Kidney (tissue), 14 donors: ENCODE measurements around the gene PGM2L1. TPM values are rescaled to one million over a fixed set of nuclear protein-coding genes. Genes with fewer than 3 reads are reported as not detected.

Source experiments
- DNase-seq, 5 donors: peaks; one replicate each; pipeline ENCODE4 v3.0.0-alpha.2; 2013 to 2020
- FAIRE-seq: peaks from 2 replicates; lab custom pipeline; 2012; peaks lifted over from hg19 to GRCh38; lab: Jason Lieb, UNC
- H3K27ac ChIP-seq, 2 donors: one replicate each; pipeline ENCODE4 v1.7.0; 2013; ENCODE audit warnings: low read depth in 2 of 2, low read length in 2 of 2, inconsistent platforms in 1 of 2
- H3K27me3 ChIP-seq: one replicate; pipeline ENCODE4 v1.7.1; 2013; ENCODE audit warnings: low read length, inconsistent platforms; ENCODE audit not compliant: control insufficient read depth, insufficient read depth
- H3K36me3 ChIP-seq, 3 donors: one replicate each; pipeline versions ENCODE4 v1.7.0 to v1.7.1; 2013; ENCODE audit warnings: low read length in 3 of 3, control low read depth in 1 of 3, inconsistent platforms in 1 of 3; ENCODE audit not compliant: insufficient read depth in 3 of 3, control insufficient read depth in 2 of 3
- H3K4me1 ChIP-seq, 3 donors: one replicate each; pipeline versions ENCODE4 v1.7.0 to v1.7.1; 2013; ENCODE audit warnings: low read length in 3 of 3, inconsistent platforms in 1 of 3, low read depth in 1 of 3; ENCODE audit not compliant: control insufficient read depth in 2 of 3, insufficient read depth in 2 of 3
- H3K4me3 ChIP-seq, 3 donors: one replicate each; pipeline versions ENCODE4 v1.7.0 to v1.8.1; 2013; ENCODE audit warnings: low read length in 3 of 3, control low read depth in 1 of 3, inconsistent platforms in 1 of 3
- H3K9ac ChIP-seq, 3 donors: one replicate each; pipeline versions ENCODE4 v1.7.0 to v1.7.1; 2013; ENCODE audit warnings: low read length in 3 of 3, control low read depth in 1 of 3, inconsistent platforms in 1 of 3
- H3K9me3 ChIP-seq, 3 donors: one replicate each; pipeline versions ENCODE4 v1.7.0 to v1.7.1; 2013; ENCODE audit warnings: low read length in 3 of 3, control low read depth in 1 of 3, inconsistent platforms in 1 of 3; ENCODE audit not compliant: control insufficient read depth in 2 of 3, insufficient read depth in 1 of 3
- intact Hi-C: fragments of 100-400 bp; cut with DNase I; formaldehyde crosslinking; loops from one replicate; pipeline ENCODE4 v1.11.1; 2022
- polyA plus RNA-seq: library from polyadenylated mRNA; stranded (reverse); fragments of 350-450 nt; fragmentation: Illumina TruSeq; extraction: RNeasy Lipid Tissue Mini Kit (QIAGEN cat#74804); gene quantifications from one replicate; pipeline ENCODE4 v1.2.3, GENCODE V29; 2014; ENCODE audit warnings: low read depth, low replicate concordance; ENCODE audit not compliant: insufficient read depth
- total RNA-seq: library from RNA; stranded (reverse); fragmentation: NEBNext Ultra II Directional; extraction: Animal tissue kit (Norgen Biotek cat#: 25700); gene quantifications from one replicate; pipeline ENCODE4 v1.2.1, GENCODE V29; 2021
- TF ChIP-seq, protein P1 (sequence below): IDR thresholded peaks from 3 replicates; pipeline ENCODE4 v1.5.1; 2012; ENCODE audit warnings: mild to moderate bottlenecking, moderate library complexity, borderline replicate concordance; ENCODE audit not compliant: insufficient read depth; ENCODE audit errors: extremely low read depth
- donor health status: control.
- donor health status: control.
- donor health status: control.
- donor health status: control.
- donor health status: control.
- donor health status: DM: yes; HTN: yes; CAD: no.
- donor health status: Normal renal cell carcinoma (clear cell type).

PGM2L1 gene
- total and polyA plus RNA-seq, 2 donors from 2014 or later = 1.0 to 11.5 TPM

DNA sequence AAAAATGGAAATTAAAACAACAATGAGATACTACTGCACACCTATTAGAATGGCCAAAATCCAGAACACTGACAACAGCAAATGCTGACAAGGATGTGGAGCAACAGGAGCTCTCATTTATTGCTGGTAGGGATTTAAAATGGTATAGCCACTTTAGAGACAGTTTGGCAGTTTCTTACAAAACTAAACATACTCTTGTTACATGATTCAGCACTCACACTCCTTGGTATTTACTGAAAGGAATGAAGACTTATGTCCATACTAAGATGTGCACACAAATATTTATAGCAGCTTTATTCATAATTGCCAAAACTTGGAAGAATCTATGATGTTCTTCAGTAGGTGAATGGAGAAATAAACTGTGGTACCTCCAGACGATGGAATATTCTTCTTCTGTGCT lies 40.8 kb downstream of the PGM2L1 start:
- Histone ChIP-seq H3K27me3 (no peaks in the 10 kb centered on the region), H3K9ac (no peak overlapping the region), H3K27ac (no peak overlapping the region), H3K36me3 (no peaks in the 10 kb centered on the region), H3K9me3 (no peaks in the 10 kb centered on the region), H3K4me3 (no peak overlapping the region), H3K4me1 (no peaks in the 10 kb centered on the region)
- TF ChIP-seq, protein P1, sequence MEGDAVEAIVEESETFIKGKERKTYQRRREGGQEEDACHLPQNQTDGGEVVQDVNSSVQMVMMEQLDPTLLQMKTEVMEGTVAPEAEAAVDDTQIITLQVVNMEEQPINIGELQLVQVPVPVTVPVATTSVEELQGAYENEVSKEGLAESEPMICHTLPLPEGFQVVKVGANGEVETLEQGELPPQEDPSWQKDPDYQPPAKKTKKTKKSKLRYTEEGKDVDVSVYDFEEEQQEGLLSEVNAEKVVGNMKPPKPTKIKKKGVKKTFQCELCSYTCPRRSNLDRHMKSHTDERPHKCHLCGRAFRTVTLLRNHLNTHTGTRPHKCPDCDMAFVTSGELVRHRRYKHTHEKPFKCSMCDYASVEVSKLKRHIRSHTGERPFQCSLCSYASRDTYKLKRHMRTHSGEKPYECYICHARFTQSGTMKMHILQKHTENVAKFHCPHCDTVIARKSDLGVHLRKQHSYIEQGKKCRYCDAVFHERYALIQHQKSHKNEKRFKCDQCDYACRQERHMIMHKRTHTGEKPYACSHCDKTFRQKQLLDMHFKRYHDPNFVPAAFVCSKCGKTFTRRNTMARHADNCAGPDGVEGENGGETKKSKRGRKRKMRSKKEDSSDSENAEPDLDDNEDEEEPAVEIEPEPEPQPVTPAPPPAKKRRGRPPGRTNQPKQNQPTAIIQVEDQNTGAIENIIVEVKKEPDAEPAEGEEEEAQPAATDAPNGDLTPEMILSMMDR = no peak
- DNase-seq (no peak), FAIRE-seq (no peak)
- intact Hi-C loops = no loop called here

DNA sequence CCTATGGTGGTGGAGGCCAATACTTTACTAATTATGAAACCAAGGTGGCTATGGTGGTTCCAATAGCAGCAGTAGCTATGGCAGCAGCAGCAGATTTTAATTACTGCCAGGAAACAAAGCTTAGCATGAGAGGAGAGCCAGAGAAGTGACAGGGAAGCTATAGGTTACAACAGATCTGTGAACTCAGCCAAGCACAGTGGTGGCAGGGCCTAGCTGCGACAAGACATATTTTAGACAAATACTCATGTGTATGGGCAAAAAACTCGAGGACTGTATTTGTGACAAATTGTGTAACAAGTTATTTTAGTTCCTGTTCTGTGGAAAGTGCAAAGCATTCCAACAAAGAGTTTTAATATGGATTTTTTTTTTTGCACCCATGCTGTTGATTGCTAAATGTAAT lies 42.6 kb downstream of the PGM2L1 start:
- H3K27me3 ChIP-seq = no peaks in the 10 kb centered on the region
- TF ChIP-seq, protein P1 = no peak
- intact Hi-C loops = no loop called here
- FAIRE-seq = no peak
- no peaks in the 10 kb centered on the region for H3K9me3 ChIP-seq
- H3K9ac ChIP-seq = no peak overlapping the region
- no peaks in the 10 kb centered on the region for H3K4me1 ChIP-seq
- no peak for DNase-seq
- no peaks in the 10 kb centered on the region for H3K36me3 ChIP-seq
- no peak overlapping the region for H3K4me3 ChIP-seq
- no peak overlapping the region for H3K27ac ChIP-seq

DNA sequence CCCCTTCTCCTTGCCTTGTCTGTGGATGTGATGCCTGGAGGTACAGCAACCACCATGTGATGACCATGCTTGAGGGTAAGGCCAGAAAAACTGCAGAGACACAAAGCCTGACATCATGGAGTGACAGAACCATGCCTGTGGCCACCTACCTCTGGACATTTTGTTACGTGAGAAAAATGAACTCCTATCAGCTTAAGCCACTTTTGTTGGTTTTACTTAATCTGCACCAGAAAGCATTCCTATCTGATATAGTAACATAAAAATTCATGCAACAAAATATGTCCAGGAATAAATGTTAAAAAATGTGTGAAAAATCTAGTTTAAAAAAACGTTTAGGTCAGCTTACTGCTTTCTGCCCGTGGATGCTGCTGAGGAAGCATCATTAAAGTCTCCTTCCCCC lies 44.2 kb downstream of the PGM2L1 start:
- TF ChIP-seq, protein P1 = no peak
- H3K9me3 ChIP-seq = no peaks in the 10 kb centered on the region
- no peak overlapping the region for H3K4me3 ChIP-seq
- intact Hi-C loops = no loop called here
- no peaks in the 10 kb centered on the region for H3K27me3 ChIP-seq
- H3K36me3 ChIP-seq = no peaks in the 10 kb centered on the region
- no peak overlapping the region for H3K27ac ChIP-seq
- no peak overlapping the region for H3K9ac ChIP-seq
- DNase-seq (no peak), FAIRE-seq (no peak)
- H3K4me1 ChIP-seq = no peaks in the 10 kb centered on the region

DNA sequence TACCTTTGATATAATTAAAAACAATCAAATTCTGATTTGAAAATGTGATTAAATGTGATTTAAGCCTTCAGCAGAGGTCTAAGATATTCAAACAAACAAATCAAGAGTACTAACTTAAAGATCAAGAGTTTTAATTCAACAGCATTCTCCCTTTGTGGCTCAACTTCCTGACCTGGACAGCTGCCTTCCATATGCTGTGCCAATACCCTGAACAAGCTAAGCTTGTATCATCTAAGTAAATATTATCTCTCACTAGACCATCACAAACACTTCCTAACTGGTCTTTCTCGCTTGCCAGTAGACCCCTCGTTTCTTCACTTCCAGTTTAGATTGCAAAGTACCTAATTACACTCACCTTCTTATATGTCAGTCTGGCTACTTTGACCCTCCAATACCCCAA lies 50.9 kb downstream of the PGM2L1 start:
- TF ChIP-seq, protein P1 = no peak
- Histone ChIP-seq H3K36me3 (no peaks in the 10 kb centered on the region), H3K4me3 (no peak overlapping the region), H3K27me3 (no peaks in the 10 kb centered on the region), H3K9ac (no peak overlapping the region), H3K9me3 (no peaks in the 10 kb centered on the region), H3K27ac (no peak overlapping the region), H3K4me1 (no peaks in the 10 kb centered on the region)
- intact Hi-C loops = no loop called here
- no peak for DNase-seq
- FAIRE-seq = no peak
